ENCODE results near the gene ADGB. TPM values are rescaled to one million over a fixed set of nuclear protein-coding genes. Genes with fewer than 3 reads are reported as not detected.
"Not testable (repeated sequence)": the region's sequence is repeated elsewhere in the genome, so short reads cannot be mapped to it uniquely, and the experiment has no call there.

Gene ADGB
- total and polyA plus RNA-seq, 2 donors (not counting 1 experiment from before 2014, with no cell fraction given), result not detected

DNA sequence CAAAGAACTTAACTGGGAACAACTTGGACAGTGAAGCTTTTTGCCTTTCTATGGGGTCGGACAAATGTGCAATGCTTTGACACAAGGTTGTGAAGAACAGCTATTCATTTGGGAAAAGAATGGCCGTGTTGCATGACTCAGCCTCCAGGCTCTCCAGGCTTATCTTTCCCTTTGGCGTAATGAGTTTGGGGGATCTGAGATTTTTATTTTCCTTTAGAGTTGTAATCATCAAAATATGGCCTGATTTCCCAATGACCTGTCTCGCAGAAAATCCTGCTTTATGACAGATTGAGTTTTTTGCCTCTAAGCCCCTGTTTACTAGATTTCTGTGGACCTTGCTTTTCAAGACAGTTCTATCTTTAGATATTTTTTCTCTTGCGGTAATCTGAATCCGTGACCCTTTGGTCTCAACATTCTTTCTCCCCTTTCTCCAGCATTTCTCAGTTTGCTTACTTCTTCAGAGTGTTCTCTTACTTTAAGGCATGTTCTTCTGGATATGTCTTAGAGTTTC, 214.1 kb downstream of the ADGB start:
- WGBS (ENCODE audit: insufficient coverage), result 88% methylated on average over 3 of the region's 6 CpGs
- intact Hi-C loops (cut with micrococcal nuclease); H3K27ac Mint-ChIP-seq; H3K27me3 ChIP-seq (replicated peaks in 1 of 4; ENCODE audit: control extremely low read depth in 1 of 4, control insufficient read depth in 3 of 4, insufficient read depth in 4 of 4, low read length in 3 of 4); H3K4me3 ChIP-seq (ENCODE audit: control extremely low read depth in 1 of 5, extremely low read depth in 1 of 5, insufficient read depth in 1 of 5, low read depth in 2 of 5, low read length in 4 of 5); H3K79me2 ChIP-seq (ENCODE audit: control insufficient read depth, insufficient read depth, low read length); H4K20me1 ChIP-seq (ENCODE audit: control insufficient read depth, insufficient read depth, low read length, poor library complexity, severe bottlenecking); DNase-seq; H3K27ac ChIP-seq (ENCODE audit: low read length in 2 of 2); POLR2A ChIA-PET; H3K27me3 Mint-ChIP-seq; H3K9ac ChIP-seq (ENCODE audit: low read length); H2AFZ ChIP-seq (ENCODE audit: insufficient read depth, low read depth, low read length, poor library complexity, severe bottlenecking); H3K9me3 Mint-ChIP-seq (ENCODE audit: insufficient read depth); H3K4me1 Mint-ChIP-seq; H3K4me1 ChIP-seq (ENCODE audit: control insufficient read depth in 2 of 2, insufficient read depth in 2 of 2, low read length in 2 of 2); H3K36me3 ChIP-seq (replicated peaks in 1 of 2; ENCODE audit: control extremely low read depth in 1 of 2, control insufficient read depth in 1 of 2, extremely low read depth in 1 of 2, insufficient read depth in 2 of 2, low read length in 1 of 2); H3K4me3 Mint-ChIP-seq; CTCF ChIA-PET; ATAC-seq (ENCODE audit: low read depth); H3K9me3 ChIP-seq (ENCODE audit: control extremely low read depth in 1 of 3, control insufficient read depth in 2 of 3, insufficient read depth in 1 of 3, low read length in 2 of 3); H3K4me2 ChIP-seq (replicated peaks; ENCODE audit: low read depth, low read length, poor library complexity, severe bottlenecking): not testable (repeated sequence)

DNA sequence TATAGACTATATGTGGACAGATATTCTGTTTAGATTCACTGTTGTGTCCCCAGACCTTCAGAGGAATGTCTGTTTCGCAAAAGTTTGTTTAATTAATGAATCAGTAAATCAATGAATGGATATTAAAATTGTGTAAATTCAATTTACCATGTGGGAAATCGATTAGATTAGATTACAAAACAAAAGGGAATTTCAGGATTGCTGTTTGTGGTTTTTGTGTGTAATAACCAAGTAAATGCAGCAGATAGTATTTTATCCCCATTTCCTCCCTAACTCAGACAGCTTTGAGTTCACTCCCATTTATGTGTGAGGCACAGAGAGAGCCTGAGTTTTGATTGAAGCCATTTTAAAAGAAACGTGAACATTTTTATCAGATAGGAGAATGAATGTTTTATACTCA, 214.8 kb downstream of the ADGB start:
- CTCF ChIA-PET, result no interaction called here
- intact Hi-C loops (cut with micrococcal nuclease), result no loop called here
- Histone ChIP-seq H3K9me3 (ENCODE audit: control extremely low read depth in 1 of 3, control insufficient read depth in 2 of 3, insufficient read depth in 1 of 3, low read length in 2 of 3) (no peaks in the 10 kb centered on the region), H3K4me1 (ENCODE audit: control insufficient read depth in 2 of 2, insufficient read depth in 2 of 2, low read length in 2 of 2) (no peaks in the 10 kb centered on the region), H2AFZ (ENCODE audit: insufficient read depth, low read depth, low read length, poor library complexity, severe bottlenecking) (no peak overlapping the region), H3K4me2 (replicated peaks; ENCODE audit: low read depth, low read length, poor library complexity, severe bottlenecking) (no peak overlapping the region), H3K4me3 (ENCODE audit: control extremely low read depth in 1 of 5, extremely low read depth in 1 of 5, insufficient read depth in 1 of 5, low read depth in 2 of 5, low read length in 4 of 5) (no peak overlapping the region), H3K27me3 (replicated peaks in 1 of 4; ENCODE audit: control extremely low read depth in 1 of 4, control insufficient read depth in 3 of 4, insufficient read depth in 4 of 4, low read length in 3 of 4) (no peaks in the 10 kb centered on the region), H3K36me3 (replicated peaks in 1 of 2; ENCODE audit: control extremely low read depth in 1 of 2, control insufficient read depth in 1 of 2, extremely low read depth in 1 of 2, insufficient read depth in 2 of 2, low read length in 1 of 2) (no peaks in the 10 kb centered on the region), H3K27ac (ENCODE audit: low read length in 2 of 2) (no peak overlapping the region), H3K9ac (ENCODE audit: low read length) (no peak overlapping the region), H3K79me2 (ENCODE audit: control insufficient read depth, insufficient read depth, low read length) (no peaks in the 10 kb centered on the region), H4K20me1 (ENCODE audit: control insufficient read depth, insufficient read depth, low read length, poor library complexity, severe bottlenecking) (no peaks in the 10 kb centered on the region)
- H3K4me1 Mint-ChIP-seq, result no peaks in the 10 kb centered on the region
- WGBS (ENCODE audit: insufficient coverage), result 100% methylated on average over 1 of the region's 3 CpGs
- no peaks in the 10 kb centered on the region for H3K9me3 Mint-ChIP-seq (ENCODE audit: insufficient read depth)
- no peaks in the 10 kb centered on the region for H3K27me3 Mint-ChIP-seq
- POLR2A ChIA-PET, result no interaction called here
- DNase-seq (no peak), ATAC-seq (ENCODE audit: low read depth) (no peak)
- H3K27ac Mint-ChIP-seq, result no peak overlapping the region
- TF ChIP-seq, protein P1, sequence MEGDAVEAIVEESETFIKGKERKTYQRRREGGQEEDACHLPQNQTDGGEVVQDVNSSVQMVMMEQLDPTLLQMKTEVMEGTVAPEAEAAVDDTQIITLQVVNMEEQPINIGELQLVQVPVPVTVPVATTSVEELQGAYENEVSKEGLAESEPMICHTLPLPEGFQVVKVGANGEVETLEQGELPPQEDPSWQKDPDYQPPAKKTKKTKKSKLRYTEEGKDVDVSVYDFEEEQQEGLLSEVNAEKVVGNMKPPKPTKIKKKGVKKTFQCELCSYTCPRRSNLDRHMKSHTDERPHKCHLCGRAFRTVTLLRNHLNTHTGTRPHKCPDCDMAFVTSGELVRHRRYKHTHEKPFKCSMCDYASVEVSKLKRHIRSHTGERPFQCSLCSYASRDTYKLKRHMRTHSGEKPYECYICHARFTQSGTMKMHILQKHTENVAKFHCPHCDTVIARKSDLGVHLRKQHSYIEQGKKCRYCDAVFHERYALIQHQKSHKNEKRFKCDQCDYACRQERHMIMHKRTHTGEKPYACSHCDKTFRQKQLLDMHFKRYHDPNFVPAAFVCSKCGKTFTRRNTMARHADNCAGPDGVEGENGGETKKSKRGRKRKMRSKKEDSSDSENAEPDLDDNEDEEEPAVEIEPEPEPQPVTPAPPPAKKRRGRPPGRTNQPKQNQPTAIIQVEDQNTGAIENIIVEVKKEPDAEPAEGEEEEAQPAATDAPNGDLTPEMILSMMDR (IDR thresholded peaks at IDR 0.05), result no peak
- TF ChIP-seq EZH2 (IDR thresholded peaks at IDR 0.05; ENCODE audit: borderline replicate concordance, insufficient read depth, low read depth, low read length, poor library complexity, severe bottlenecking), result no peak
- no peak overlapping the region for H3K4me3 Mint-ChIP-seq

Data from B cell (primary cell).